NCI-H187 (cell line): Measurements from ENCODE around the gene PDLIM1.
A peak's percentile ranks its signal among the peaks of the same experiment; 100 is the strongest.

Experiments used
- DNase-seq, 2 experiments: peaks; one replicate each; lab custom pipeline; 2025; lab: John Stamatoyannopoulos, UW

Gene PDLIM1

DNA sequence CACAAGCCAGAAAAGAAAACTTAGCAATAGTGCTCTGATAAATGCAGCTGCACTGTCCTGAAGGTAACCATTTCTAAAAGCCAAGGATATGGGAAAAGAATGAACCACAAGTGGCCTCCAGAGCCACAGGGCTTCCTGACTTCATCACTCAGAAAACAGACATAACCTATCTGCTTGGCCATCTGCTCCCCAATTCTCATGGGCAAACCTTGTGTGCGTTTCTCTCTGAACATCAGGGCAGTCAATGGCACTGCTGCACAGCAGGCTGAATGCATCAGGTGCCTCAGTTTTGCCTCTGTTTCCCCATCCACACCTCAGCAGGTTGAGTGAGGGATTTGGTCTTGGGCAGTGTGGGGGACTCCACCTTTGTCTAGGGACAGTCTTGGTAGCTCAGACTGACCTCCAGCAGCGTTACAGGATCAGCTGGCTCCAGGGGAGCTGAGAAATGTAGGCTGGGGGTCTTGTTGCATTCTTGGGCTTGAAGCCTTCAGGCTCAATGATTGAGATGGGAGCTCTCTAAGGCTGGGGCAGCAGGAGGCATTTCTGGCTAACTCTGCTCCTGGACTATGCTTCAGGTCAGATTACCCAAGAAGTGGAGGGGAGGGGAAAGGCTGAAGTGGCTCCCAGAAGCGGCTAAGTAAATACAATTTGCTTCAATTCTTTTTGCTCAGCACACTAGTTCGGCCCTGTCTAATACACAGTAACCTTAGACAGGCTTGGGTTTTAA lies 23.6 kb upstream of the PDLIM1 start:
- DNase-seq: peak; percentile 13 to 47

DNA sequence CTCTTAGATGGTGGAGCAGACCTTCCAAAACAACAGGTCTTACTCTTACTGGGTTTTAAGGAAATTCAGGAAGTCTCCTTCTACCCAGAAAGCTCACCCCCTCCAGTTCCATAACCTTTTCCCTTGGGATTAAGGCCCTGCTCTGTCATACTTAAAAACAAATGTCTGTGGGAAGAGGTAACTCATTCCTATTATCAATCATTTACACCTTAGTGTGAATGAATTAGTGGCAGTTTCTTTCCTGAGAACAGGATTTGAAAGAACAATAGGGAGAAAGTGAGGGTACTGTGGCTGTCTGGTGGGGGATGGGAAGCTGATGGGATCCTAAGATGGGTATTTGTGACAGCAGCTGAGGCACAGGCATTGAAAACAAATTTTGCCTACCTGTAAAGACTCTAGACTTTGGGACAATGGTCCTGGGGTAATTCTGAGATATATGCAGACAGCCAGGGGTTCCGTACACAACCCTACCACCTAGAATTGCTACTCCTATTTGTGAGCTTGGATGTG lies 22.2 kb upstream of the PDLIM1 start:
- no peak for DNase-seq

DNA sequence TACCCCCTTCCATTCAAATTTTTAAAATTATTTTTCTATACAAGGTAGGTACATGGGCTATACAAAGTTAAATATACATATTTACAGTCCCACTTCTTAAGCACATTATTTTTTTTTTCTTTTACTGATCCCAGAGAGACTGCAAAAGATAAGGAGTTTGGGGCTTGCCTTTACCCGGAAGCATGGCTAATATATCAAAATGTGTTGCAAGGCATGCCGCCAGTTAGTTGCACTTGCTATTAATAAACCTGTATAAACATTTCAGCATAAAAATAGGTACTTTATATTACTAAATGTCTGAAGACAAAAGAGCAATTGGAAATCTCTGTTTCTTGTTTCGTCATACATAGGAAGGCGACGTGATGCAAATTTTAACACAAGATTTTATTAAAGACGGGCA lies 21.5 kb upstream of the PDLIM1 start:
- no peak for DNase-seq

DNA sequence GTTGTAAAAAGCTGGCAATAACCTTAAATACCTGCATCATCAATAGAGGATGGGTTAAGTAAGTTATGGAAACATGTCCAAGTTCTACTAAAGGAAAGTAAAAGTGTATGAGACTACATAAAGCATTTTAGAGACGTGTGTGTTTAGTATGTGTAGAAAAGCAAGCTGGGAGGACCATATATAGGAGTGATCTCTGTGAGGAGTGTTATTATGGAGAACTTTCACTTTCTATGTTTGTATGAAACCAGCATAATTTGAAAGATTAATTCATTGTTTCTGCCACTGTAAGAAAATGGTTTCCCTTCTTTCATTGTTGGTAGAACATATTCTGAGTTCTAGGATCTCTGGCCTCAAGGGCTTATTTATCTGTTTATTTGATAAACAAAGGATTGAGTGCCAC lies 19.2 kb upstream of the PDLIM1 start:
- DNase-seq: no peak

DNA sequence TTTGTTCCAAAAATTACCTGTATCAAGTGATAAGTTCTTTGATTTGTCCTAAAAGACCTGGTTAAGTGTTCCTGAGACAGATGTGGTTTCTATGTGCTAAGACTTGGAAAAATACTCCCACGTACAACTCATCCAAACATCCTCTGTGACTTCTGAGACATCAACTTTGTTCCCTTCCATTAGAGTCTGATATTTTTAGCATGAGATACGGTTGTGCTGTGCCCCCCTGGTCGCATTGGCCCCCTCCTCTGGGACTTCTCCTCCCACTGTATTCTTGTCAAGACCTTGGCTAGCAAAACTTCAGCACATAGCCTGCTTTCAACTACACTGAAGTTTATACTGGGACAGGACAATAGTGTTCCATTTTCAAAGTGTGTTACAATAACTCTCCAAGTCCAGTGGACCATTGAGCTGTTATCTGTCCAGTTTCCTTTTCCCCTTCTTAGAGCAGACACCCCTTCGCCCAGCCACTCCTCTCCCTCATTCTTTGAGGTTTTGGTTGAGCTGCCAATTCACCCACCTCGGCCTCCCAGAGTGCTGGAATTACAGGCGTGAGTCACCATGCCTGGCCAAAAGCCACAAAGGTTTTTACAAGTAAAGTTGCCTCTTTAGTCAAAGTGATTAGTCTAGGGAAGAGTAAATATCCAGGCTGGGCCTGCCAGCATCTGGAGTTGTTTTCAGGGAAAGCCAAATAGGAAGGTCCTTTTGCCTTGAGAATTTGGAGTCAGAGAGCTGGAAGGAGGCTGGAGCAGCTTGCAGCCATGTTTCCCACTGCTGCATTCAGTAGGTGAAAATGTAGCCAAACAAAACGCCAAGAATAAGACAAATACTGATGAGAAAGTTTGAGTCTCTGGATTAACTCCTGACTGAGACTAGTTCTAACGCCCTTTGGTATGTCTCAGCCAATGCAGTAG lies 17.8 kb upstream of the PDLIM1 start:
- no peak for DNase-seq

DNA sequence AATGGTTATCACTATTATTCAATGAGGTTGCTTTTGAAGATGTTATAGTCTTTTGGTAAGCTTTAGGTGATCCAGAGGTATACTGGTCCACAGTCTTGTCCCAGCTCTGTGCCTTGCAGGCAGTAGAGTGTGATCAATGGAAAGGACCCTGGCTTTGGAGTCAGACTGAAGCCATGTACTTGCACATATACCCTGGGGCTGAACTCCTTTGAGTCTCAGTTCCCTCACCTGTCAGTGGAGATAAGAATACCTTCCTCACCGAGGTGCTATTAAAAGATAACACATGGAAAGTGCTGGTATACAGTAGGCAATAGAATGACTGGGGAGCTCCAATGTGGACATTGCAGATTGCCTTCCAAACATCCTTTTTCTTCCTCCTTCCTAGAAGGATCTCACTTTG lies 16.0 kb upstream of the PDLIM1 start:
- DNase-seq: no peak

DNA sequence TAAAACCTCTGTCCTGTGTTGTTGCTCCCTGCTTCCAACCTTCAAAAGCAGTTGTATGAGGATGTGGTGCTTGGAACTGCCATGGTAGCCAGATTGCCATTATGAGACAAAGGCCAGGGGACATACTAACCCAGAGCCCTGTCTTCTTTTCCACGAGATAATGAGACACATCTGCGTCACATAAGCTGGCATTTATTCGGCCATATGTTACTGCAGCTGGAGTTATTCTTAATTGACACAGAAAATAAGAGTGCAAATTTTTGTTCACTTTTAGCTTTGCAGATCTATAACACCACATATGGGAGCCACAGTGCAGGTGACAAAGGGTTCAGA lies 15.5 kb upstream of the PDLIM1 start:
- DNase-seq: no peak

DNA sequence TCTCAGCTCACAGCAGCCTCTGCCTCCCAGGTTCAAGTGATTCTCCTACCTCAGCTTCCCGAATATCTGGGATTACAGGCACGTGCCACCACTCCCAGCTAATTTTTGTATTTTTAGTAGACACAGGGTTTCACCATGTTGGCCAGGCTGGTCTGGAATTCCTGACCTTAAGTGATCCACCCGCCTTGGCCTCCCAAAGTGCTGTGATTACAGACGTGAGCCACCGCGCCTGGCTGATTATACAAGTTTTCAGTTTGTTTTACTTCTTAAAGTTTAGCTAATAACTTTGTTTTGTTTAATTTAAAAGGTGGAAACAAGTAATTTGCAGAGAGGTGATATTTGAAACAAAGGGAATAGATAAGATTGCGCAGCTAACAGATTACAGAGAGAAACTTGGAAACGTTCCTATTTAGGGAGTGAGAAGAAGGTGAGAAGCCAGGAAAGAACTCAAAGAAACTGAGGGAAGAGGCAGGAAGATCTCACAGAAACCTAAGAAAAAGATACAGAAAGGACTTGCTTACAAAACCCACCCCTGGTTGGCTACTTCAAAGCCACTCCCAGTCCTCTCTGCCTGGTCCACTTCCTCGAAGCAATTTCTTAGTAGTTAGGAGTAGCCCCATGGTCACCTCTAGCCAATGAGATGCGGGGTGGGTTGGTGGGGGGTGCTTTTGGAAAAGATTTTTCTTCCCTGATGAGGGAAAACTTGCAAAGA lies 15.0 kb upstream of the PDLIM1 start:
- DNase-seq: no peak

DNA sequence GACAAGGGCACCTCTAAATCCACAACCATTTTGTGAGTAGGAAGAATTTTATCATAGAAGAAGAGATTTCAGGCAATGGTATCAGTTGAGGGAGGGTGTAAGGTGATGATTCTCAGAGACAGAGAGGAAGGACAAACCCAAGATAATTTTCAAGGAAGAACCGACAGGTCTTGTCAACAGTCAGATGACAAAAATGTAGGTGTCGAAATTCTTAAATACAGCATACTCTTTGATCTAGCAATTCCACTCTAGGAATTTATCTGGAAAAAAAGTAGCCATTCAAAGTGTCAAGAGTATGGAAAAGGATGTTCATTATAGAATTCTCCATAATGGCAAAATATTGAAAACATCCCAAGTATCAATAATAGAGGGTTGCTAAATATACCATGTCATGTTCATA lies 14.2 kb upstream of the PDLIM1 start:
- no peak for DNase-seq

DNA sequence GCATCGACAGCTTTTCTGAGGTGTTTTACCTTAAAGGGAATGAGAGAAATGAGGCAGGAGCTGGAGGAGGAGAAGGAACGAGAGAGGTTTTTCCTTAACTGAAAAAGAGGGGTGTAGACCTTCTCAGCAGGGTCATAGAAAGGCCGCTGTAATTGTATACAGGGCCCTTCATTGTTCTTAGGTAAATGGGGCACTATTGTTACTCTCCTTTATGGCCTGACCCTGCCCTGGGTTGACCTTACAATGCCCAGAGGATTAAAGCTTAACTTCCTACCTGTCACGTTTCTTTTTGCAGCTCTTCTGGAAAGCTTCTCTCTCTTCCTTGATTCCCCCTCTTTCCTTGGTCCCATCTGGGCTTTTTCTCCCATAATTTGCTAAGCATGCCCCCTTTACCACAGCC lies 13.7 kb upstream of the PDLIM1 start:
- DNase-seq: no peak

DNA sequence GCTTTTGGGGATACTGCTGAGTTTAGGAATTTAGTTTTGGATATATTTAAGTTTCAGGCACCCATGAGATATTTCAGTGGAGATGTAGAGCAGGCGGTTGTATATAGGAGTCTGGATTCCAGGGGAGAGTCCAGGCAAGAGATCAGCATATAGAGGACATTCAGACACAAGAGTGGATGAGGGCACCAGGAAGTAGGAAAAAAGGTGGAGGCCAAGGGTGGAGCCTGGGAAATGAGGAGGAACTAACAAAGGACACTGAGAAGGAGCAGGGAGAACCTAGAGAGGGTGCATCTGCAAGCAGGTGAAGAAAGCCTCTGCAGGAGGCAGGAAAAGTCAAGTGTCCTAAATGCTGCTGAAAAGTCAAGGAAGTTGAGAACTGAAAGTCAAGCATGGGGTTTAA lies 13.1 kb upstream of the PDLIM1 start:
- DNase-seq: no peak

DNA sequence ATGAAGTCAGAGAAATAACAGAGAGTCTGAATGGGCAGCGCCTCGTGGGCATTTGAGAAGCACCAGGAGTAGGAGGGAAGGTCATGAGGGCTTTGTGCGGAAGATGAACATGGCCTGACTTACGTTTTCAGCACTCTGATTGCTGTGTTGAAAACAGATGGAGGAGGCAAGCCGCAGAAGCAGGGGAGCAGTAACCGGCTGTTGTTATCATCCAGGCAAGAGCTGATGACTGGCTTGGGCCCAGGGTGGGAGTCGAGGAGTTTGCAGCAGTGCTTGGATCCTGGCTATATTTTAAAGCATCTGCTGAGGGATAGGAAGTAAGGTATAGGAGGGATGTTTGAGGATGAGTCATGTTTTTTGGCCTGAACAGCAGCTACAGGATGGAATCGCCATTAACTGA lies 12.7 kb upstream of the PDLIM1 start:
- DNase-seq: no peak

DNA sequence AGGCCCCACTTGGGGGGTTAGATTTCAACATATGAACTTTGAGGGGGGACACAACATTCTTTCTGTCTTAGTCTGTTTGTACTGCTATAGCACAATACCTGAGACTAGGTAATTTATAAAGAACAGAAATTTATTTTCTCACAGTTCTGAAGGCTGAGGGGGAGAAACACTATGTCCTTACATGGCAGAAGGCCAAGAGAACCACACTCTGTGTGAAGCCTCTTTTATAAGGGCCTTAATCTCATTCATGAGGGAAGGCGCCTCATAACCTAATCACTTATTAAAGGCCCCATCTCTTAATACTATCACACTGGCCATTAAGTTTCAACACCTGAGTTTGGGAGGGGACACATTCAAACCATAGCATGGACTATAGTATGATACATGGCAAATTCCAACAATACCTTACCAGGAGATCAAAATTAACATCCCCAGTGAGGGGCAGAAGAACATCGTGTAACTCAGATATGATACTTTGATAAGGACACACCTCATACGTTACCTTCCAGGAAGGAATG lies 9.3 kb upstream of the PDLIM1 start:
- no peak for DNase-seq

DNA sequence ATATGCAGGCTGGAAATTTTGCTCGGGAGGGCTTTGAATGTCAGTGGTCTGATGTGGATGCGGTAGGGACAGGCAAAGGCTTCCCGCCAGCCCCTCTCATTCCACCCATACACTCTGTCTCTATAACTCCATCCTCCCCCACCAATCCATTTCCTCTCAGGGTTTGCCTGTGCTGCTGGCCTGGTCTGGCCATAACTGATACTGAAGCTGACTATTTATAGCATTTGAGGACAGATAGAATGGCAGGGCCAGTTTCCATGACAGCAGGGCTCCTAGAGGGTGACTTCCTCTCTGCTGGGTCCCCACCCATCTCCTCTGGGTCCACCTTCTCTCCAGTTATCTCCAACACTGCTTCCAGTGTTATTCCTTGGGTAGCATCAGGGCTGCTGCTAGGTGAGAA lies 6.6 kb upstream of the PDLIM1 start:
- DNase-seq: no peak

DNA sequence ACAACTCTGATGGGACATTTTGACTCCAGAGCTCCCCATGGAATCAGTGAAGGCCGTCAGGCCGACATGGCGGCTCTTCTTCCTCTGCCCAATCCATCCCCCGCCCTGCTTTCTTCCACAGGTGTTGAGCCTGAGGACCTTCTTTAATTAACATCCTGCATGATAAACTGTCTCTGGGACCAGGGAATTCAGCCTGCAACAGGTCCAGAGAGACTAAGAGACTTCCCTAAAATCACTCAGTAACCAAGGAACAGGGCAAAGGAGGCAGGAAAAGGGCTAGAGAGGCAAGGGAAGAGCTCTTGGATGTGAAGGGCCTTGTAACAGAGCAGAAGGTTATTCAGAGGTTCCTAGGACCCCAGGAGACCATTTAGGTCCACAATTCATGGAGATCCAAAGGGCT lies 6.0 kb upstream of the PDLIM1 start:
- no peak for DNase-seq

DNA sequence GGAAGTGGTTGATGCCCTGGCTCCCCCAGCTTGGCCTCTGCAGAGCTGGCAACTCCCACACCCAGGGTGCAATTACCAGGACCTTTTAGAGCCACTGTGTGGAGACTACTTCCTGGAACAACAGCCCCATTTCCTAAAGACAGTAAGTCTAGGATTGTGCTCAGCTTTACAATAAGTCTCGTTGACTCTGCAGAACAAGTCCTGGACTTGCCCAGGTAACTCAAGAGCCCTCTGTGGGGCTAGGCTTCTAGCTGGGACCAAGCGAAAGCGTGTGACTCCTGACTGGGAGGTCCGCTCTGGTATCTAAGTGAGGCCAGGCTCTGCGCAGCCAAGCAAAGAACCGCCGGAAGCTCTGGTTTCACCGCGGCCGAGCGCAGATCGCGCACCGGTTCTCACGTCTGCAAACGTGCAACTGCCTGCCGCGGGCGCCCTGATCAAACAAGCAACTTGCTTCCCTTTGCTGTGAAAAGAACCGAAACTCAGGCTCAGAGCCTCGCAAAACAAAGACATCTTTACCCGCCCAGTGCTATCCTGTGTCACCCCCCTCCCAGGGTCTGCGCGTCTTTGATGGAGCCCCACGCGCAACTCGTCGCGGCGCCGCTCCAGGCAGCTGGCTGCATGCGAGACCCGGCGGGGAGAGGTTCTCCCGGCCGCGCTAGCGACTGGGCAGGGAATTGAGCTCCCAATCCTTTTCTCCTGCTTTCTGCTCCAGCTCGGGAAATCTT lies 4.4 kb upstream of the PDLIM1 start:
- peak in 1 of 2 experiments; percentile 43 for DNase-seq

DNA sequence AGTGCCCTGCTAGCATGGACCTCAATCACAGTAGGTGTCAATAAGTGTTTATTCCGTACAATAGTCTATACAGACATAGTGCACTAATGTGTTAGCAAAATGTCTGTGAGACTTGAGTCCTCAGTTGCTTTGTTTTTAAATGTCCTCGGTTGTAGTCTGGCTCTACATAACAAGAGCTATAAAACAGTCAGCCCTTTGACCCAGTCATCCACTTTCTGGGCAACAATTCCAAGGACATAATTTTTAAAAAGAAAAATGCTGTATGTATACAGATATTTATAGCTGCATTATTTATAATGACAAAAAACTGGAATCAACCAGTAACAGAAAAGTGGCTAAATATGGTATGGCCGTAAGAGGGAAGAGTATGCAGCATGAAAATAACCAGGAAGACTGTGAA lies 2.8 kb upstream of the PDLIM1 start:
- no peak for DNase-seq

DNA sequence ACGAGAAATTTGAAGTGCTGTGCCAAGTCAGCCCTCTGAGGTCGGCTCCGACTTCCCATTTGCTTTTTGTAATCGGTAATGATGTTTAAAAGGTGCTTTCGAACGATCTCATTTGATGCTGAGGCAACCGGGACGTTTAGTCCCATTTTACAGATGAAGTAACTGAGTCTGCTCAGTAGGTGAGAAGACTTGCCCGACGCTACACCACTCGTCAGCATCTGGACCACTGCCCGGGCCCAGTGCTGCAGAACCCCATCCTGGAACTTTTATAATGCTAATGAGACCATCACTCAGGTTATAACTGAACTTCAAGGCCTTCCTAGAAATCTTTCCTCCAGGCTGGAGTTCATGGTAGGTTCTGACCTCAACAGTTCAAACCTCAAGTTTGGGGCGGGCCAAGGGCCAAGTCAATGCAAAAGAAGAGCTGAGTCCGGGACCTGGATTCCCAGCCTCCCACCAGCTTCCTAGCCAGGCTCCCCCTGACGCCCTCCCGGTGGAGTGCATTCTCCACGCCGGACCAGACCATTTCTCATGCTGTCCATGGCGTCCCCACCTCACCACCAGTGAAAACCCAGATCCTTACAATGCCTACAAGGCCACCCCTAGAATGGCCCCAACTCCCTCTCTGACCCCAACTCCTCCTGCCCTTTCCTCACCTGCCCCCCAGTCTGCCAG lies 699 bp upstream of the PDLIM1 start:
- no peak for DNase-seq

DNA sequence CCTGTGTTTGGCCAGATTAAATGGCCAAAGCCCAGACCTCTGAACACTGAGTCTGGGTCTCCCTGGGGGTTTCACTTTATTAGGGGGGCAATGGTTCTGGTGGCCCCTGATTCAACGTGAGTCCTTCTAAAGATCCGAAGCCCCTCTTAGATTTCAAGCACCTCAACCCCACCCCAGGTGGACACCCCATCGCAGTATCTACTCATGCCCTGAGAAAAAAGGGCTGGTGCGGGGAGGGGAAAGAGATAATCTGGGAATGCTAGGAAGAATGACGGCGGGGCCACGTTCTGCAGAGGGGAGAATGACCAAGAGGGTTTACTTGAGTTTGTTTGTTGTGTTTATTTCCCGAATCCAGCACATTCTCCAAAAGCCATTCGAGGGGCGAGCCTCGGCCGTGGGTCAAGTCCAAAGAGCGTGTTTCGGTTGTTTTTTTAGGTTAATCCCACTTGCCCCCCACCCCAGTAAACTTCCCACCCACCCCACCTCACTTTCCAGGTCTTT lies 832 bp downstream of the PDLIM1 start:
- DNase-seq: no peak

DNA sequence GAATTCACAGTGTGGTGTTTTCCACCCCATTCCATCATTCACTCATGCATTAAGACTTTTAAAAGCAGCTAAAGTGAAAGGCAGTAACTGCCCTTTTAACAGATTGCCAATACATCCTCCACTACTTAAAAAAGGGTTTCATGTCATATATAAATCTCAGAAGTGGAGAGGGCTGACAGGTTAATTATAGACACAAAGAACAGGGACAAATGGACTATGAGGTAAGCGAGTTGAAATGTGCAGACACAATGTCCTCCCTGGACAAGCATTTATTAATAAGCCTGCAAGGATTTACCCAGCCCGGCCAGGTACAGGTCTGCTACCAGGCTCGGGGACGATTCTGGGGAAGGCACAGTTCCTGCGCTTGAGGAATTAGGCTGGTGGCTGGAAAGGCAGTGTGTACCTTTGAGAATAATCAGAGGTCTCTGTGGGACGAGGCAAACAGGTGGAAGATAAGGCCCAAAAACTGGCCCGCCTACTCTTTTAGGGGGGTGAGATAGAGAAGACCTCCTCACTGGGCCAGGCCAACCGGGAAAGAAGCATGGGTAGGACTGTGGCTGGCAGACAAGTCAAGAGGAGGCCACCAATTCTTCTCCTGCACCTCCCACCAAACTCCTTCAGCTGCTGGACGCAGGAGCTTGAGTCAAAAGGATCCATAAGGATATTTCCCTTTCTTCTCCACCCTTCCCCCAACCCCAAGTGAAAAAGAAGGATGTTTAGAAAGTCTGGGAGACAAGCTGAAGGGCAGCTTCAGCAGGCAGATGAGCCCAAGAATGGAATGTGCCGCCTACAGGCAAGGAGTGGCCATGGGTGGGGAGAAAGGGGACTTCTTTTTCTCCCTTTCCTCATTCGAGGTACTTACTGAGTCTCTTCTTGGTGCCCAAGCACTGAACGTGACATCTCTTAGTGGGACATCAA lies 1.5 kb downstream of the PDLIM1 start:
- no peak for DNase-seq
